Stimulated activated CD4-positive, alpha-beta T cell treated with anti-CD3 and anti-CD28 coated beads, TNF-alpha, amount 100 ng/mL, for 24 hours (primary cell): ENCODE measurements around the gene TRAPPC4.

ENCODE experiments used
- DNase-seq, 3 experiments: peaks; one replicate each; pipeline ENCODE4 v3.0.0-alpha.2; 2020; ENCODE audit warnings: low read depth in 3 of 3

The TRAPPC4 gene

GRCh38 chr11:119067371-119068222 lies 49.0 kb downstream of the TRAPPC4 start, which contains the start of gene VPS11:
VPS11 (plus strand) TSS chr11:119067818; CDS start chr11:119067824, 6 bp downstream.
- DNase-seq = peak; percentile 95 to 99 (median 96)
